Rectal smooth muscle tissue (tissue), 1 donor: ENCODE measurements around the gene MSLN.

Experiments used
- H3K27ac ChIP-seq: one replicate; pipeline ENCODE4 v1.7.0; 2013; ENCODE audit warnings: low read depth, low read length, inconsistent platforms
- H3K27me3 ChIP-seq: one replicate; pipeline ENCODE4 v1.7.0; 2013; ENCODE audit warnings: low read length; ENCODE audit not compliant: control insufficient read depth, insufficient read depth
- H3K36me3 ChIP-seq: one replicate; pipeline ENCODE4 v1.7.0; 2013; ENCODE audit warnings: low read length; ENCODE audit not compliant: control insufficient read depth, insufficient read depth
- H3K4me1 ChIP-seq: one replicate; pipeline ENCODE4 v1.7.0; 2013; ENCODE audit warnings: low read length; ENCODE audit not compliant: control insufficient read depth, insufficient read depth
- H3K4me3 ChIP-seq: one replicate; pipeline ENCODE4 v1.7.0; 2013; ENCODE audit warnings: low read length
- H3K9ac ChIP-seq: one replicate; pipeline ENCODE4 v1.7.0; 2013; ENCODE audit warnings: low read length

MSLN gene

DNA sequence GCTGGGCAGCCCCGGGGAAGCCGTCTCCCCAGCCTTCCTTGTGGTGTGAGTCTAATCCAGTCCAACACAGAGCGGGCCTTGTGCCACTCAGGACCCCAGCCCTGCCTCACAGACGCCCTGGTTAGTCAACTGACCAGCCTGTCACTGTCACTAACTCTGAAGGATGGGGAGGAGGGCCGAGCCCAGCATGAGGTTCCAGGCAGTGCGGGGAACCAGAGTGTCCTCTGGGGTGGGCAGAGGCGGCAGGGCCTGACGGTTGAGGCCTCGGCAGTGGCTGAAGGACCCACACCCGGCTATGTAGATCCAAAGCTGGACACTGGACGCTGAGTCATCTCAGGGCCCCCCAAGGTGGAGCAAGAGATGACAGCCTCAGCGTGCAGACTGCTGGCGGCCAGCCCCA lies 19.0 kb downstream of the MSLN start:
- Histone ChIP-seq H3K27me3 (peaks cover 23% of the 10 kb centered on the region), H3K4me3 (no peak overlapping the region), H3K27ac (no peak overlapping the region), H3K9ac (no peak overlapping the region), H3K36me3 (no peaks in the 10 kb centered on the region), H3K4me1 (no peaks in the 10 kb centered on the region)

GRCh38 chr16:780296-780695 lies 19.8 kb downstream of the MSLN start:
- Histone ChIP-seq H3K4me1 (no peaks in the 10 kb centered on the region), H3K27ac (no peak overlapping the region), H3K9ac (no peak overlapping the region), H3K36me3 (no peaks in the 10 kb centered on the region), H3K27me3 (peaks cover 23% of the 10 kb centered on the region), H3K4me3 (no peak overlapping the region)

GRCh38 chr16:781346-782010 lies 20.9 kb downstream of the MSLN start:
- H3K27ac ChIP-seq, result no peak overlapping the region
- no peak overlapping the region for H3K4me3 ChIP-seq
- H3K9ac ChIP-seq, result no peak overlapping the region
- H3K4me1 ChIP-seq, result no peaks in the 10 kb centered on the region
- no peaks in the 10 kb centered on the region for H3K36me3 ChIP-seq
- H3K27me3 ChIP-seq, result peaks cover 23% of the 10 kb centered on the region

GRCh38 chr16:782258-782657 lies 21.7 kb downstream of the MSLN start:
- Histone ChIP-seq H3K4me1 (no peaks in the 10 kb centered on the region), H3K9ac (no peak overlapping the region), H3K36me3 (no peaks in the 10 kb centered on the region), H3K27me3 (peaks cover 23% of the 10 kb centered on the region), H3K27ac (no peak overlapping the region), H3K4me3 (no peak overlapping the region)

DNA sequence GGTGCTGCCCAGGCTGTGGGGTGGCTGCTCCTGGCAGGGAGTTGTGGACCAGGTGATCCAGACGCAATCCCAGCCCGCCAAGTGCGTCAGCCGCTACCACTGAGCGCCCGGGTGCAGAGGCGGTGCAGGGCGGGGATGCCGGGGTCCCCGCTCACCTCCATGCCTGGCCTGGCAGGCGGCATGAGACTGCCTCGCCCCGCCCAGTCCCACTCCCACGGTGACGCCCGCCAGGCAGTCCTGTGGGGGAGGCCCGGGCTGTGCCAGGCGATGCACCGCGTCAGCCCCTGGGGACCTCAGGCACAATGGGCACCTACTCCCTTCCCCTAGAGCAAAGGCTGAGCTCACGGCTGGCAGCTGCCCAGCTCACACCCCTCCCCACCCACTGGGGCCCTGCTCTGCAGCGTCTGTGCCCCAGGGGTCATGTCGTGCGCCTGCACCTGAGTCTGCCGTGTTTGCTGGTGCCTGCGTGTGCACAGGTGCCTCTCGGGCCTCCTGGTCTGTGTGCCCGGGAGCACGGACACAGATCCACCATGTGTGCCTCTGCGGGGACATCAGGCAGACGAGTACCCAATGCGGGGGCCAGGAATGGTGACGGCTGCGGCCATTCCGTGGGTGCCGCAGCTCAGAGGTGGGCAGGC lies 22.4 kb downstream of the MSLN start:
- peaks cover 20% of the 10 kb centered on the region for H3K27me3 ChIP-seq
- no peak overlapping the region for H3K4me3 ChIP-seq
- no peak overlapping the region for H3K27ac ChIP-seq
- H3K36me3 ChIP-seq, result no peaks in the 10 kb centered on the region
- H3K4me1 ChIP-seq, result no peaks in the 10 kb centered on the region
- H3K9ac ChIP-seq, result no peak overlapping the region

DNA sequence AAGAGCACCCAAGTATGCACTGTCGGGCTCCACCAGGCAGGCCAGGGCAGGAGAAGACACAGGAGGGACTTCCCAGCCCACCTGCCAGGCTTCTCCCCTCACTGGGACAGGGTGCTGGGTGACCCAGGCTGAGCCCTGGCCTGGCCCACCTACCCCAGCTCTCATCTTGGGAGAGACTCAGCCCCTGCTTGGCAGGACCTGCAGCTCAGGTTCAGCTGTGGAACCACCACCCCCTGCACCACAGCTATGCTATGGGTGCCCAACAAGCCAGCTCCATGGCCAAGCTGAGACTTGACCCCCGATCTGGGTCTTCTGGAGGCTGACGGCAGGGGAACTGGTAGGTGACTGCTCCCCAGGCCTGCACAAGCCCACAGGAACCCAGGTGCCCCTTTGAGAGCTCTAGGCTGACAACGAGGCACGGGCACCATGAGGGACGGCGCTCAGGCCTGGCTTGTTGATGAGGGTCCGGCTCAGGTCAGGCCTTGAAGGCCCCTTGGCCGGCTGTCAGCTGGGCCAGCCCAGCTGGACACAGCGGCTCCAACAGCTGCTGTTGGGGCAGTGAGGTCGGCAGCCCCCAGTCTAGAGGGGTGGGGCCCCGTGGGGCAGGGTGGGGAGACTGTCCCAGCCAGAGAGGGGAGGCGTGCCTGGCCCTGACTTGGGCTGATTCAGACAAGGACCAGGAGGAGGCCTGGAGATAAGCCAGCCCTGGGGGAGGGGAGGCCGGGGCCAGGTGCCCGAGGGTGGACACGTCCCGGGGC lies 23.0 kb downstream of the MSLN start:
- no peaks in the 10 kb centered on the region for H3K4me1 ChIP-seq
- no peak overlapping the region for H3K4me3 ChIP-seq
- H3K9ac ChIP-seq, result no peak overlapping the region
- no peak overlapping the region for H3K27ac ChIP-seq
- peaks cover 18% of the 10 kb centered on the region for H3K27me3 ChIP-seq
- no peaks in the 10 kb centered on the region for H3K36me3 ChIP-seq

DNA sequence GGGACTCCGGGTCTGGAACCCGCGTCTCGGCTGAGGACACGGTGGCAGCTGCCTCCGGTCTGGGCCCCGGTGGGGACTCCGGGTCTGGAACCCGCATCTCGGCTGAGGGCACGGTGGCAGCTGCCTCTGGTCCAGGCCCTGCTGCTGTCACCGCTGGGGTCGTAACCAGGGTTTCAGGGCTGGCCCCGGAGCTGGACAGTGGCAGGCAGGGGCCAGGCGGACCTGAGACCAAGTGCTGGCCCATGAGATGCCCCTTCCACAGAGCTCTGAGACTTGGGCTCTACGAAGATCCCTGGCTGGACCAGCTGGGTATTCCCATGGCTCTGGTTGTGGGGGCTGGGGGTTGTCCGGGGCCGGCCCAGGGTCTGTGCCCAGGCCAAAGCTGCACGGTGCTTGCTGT lies 23.9 kb downstream of the MSLN start:
- no peak overlapping the region for H3K9ac ChIP-seq
- H3K4me1 ChIP-seq, result no peaks in the 10 kb centered on the region
- no peak overlapping the region for H3K27ac ChIP-seq
- H3K4me3 ChIP-seq, result no peak overlapping the region
- peaks cover 18% of the 10 kb centered on the region for H3K27me3 ChIP-seq
- H3K36me3 ChIP-seq, result no peaks in the 10 kb centered on the region

DNA sequence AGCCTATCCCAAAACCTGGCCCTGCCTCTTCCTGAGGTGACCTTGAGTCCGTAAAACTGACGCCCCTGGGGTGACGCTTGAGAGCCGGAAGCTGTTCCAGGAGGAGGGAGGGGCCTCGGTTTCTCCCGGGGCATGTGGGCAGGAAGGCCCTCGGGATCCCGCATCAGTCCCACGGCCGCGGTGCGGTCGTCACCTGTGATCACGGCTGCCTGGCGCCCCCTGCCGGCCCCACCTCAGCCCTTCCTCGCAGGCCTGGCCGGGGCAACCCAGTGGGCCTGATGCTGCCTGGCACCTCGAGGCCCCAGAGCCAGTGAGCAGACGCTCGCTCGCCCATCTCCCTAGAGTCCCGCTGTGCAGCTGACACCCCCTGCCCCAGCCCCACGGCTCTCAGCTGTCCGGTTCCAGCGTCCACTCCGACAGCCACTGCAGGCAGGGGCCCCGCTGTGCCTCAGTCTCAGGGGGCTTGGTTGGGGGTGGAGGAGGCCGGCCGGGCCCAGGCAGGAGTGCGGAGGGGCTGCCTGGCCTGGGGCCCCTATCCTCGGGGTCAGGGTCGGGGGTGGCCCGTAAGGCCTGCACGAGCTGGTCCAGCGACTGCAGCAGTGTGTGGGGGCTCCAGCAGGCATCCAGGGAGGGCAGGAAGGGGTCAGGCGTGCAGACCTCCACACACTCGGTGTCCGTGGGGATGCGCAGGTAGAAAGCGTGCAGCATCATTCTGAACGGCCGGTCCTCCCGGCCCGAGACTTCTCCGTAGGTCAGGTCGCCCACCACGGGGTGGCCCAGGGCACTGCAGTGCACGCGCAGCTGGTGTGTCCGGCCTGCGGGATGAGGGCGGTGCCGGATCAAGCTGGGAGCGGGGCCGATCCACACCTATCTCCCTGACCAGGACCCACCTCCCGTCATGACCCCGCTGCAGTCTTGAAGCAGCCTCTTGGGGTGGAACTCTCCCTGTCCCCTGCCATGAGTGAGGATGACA lies 25.3 kb downstream of the MSLN start:
- Histone ChIP-seq H3K4me3 (no peak overlapping the region), H3K27ac (no peak overlapping the region), H3K9ac (no peak overlapping the region), H3K27me3 (peaks cover 17% of the 10 kb centered on the region), H3K4me1 (no peaks in the 10 kb centered on the region), H3K36me3 (no peaks in the 10 kb centered on the region)

DNA sequence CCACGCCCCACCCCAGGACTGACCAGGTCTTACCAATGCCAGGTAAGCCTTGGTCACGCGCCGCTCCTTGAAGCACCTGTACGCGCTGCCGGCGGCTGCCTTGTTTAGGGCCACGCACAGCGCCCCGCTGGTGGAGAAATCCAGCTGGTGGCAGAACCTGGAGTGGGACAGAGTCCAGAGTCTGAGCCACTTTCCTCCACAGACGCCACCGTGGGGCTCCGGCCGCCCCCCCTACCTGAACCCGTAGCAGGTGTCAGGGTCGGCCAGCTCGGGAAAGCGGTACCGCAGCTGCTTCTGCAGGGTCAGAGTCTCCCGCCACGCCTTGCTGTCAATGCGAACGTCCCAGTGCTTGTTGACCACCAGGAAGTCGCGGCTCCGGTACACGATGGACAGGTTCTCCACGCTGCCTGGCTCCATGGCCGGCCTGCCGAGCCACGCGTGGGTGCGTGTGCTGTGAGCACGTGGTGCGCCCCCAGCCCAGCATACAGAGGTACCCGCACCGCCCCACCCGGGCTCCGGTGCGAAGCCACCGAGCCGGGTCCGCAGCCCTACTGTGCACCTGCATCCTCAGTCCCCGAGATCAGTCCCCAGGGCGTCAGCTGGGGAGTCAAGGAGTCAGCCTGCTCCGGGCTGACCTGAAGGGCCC lies 26.9 kb downstream of the MSLN start:
- Histone ChIP-seq H3K36me3 (no peaks in the 10 kb centered on the region), H3K4me1 (no peaks in the 10 kb centered on the region), H3K27me3 (peaks cover 6% of the 10 kb centered on the region), H3K27ac (peak overlapping the region; percentile 3), H3K9ac (peak overlapping the region; percentile 93), H3K4me3 (peak overlapping the region; percentile 95)

- Histone ChIP-seq H3K4me1 (no peaks in the 10 kb centered on the region), H3K36me3 (no peaks in the 10 kb centered on the region), H3K27ac (peak within 1 kb of the TSS; percentile 3), H3K27me3 (peaks cover 5% of the 10 kb centered on the region), H3K4me3 (peak within 1 kb of the TSS; percentile 95), H3K9ac (peak within 1 kb of the TSS; percentile 93)
Observed at GRCh38 chr16:787978-788398, 27.5 kb downstream of the MSLN start, which contains the start of gene RPUSD1. Gene RPUSD1 (minus strand): TSS chr16:788381. CDS start chr16:787737, 644 bp downstream.

GRCh38 chr16:788399-789126 lies 28.0 kb downstream of the MSLN start, which contains the start of gene CHTF18:
Gene CHTF18 (plus strand): TSS chr16:788620. CDS start chr16:788685, 65 bp downstream.
- no peaks in the 10 kb centered on the region for H3K36me3 ChIP-seq
- peak within 1 kb of the TSS; percentile 3 for H3K27ac ChIP-seq

More at GRCh38 chr16:788399-789126, 28.0 kb downstream of the MSLN start, which contains the start of gene CHTF18:
- H3K27me3 ChIP-seq, result peaks cover under 1% of the 10 kb centered on the region
- H3K4me3 ChIP-seq, result peak within 1 kb of the TSS; percentile 95
- no peaks in the 10 kb centered on the region for H3K4me1 ChIP-seq
- peak within 1 kb of the TSS; percentile 93 for H3K9ac ChIP-seq
